GM12878 (cell line): ENCODE results near the gene SLC35F3.

Source experiments
- CEBPZ ChIP-seq: fragments of 150-350 bp; IDR thresholded peaks from 2 replicates; pipeline ENCODE4 v1.6.1; 2016; ENCODE audit warnings: low read depth, low read length
- HDAC2 ChIP-seq: fragments of 200-600 bp; sonication (generic); IDR thresholded peaks from 2 replicates; pipeline ENCODE4 v1.6.1; 2017
- HDAC6 ChIP-seq: fragments of 200-600 bp; sonication (generic); IDR thresholded peaks from one replicate; pipeline ENCODE4 v1.8.0; 2017; ENCODE audit warnings: antibody characterized with exemption; ENCODE audit not compliant: unreplicated experiment
- SIN3A ChIP-seq: IDR thresholded peaks from 2 replicates; pipeline ENCODE4 v1.6.1; 2012; ENCODE audit warnings: low read depth, low read length, improper control_type of control experiment
- STAT1 ChIP-seq: fragments of 450-650 bp; conservative IDR thresholded peaks from 2 replicates; pipeline ENCODE4 v1.6.1; 2014; ENCODE audit warnings: antibody characterized with exemption, mild to moderate bottlenecking
- TARDBP ChIP-seq: IDR thresholded peaks from 2 replicates; pipeline ENCODE4 v1.6.1; 2016; ENCODE audit warnings: borderline replicate concordance

GRCh38 chr1:234091065-234091401, 186.6 kb downstream of the SLC35F3 start:
- TF ChIP-seq HDAC2 (no peak), CEBPZ (no peak), TARDBP (no peak), STAT1 (no peak), SIN3A (no peak), HDAC6 (no peak)
